GM21526 (cell line): Measurements from ENCODE around the gene C1QC.

Experiments used
- ATAC-seq: cut with Tn5 transposase; IDR thresholded peaks from one replicate; pipeline ENCODE4 v1.9.1; 2021; ENCODE audit warnings: moderate library complexity; ENCODE audit not compliant: unreplicated experiment, low FRiP score

Gene C1QC

GRCh38 chr1:22643381-22643780, at the start of gene C1QC:
TSS of gene C1QC (plus strand) at chr1:22643633. CDS start at chr1:22644024, 391 bp downstream.
- ATAC-seq: no peak

GRCh38 chr1:22594396-22594795, 49.0 kb upstream of the C1QC start:
- no peak for ATAC-seq

- no peak for ATAC-seq
Observed at GRCh38 chr1:22595108-22595507, 48.3 kb upstream of the C1QC start.

DNA sequence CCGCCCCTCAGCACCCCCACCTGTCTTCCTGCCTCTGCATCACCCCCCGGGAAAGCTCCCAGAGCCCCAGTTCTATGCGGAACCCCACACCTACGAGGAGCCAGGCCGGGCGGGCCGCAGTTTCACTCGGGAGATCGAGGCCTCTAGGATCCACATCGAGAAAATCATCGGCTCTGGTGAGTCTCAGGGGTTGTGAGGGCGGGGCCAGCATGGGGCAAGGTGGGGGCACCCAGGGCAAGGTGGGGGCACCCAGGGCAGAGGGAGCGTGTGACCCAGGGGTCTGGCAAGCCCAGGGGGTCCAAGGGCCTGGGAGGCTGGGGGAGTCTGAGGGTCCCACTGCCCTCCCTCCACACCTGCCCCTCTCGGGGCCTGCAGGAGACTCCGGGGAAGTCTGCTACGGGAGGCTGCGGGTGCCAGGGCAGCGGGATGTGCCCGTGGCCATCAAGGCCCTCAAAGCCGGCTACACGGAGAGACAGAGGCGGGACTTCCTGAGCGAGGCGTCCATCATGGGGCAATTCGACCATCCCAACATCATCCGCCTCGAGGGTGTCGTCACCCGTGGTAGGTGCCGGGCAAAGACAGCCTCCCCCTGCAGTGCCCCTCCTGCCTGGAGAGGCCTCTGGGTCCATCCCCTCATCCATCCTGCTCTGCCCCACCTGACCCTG, 46.0 kb upstream of the C1QC start:
- no peak for ATAC-seq

- no peak for ATAC-seq
Observed at GRCh38 chr1:22597996-22598395, 45.4 kb upstream of the C1QC start.

DNA sequence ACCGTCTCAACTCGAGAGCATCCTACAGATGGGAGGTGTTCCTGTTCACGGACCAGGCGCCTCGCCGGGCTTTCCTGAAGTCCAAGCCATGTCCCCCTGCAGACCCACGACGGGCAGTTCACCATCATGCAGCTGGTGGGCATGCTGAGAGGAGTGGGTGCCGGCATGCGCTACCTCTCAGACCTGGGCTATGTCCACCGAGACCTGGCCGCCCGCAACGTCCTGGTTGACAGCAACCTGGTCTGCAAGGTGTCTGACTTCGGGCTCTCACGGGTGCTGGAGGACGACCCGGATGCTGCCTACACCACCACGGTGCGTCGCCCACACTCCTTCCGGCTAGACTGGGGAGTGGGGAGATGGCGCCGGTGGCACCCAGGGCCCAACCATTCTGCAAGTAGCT, 44.7 kb upstream of the C1QC start:
- no peak for ATAC-seq

GRCh38 chr1:22600071-22600816, 43.2 kb upstream of the C1QC start:
- ATAC-seq: no peak

DNA sequence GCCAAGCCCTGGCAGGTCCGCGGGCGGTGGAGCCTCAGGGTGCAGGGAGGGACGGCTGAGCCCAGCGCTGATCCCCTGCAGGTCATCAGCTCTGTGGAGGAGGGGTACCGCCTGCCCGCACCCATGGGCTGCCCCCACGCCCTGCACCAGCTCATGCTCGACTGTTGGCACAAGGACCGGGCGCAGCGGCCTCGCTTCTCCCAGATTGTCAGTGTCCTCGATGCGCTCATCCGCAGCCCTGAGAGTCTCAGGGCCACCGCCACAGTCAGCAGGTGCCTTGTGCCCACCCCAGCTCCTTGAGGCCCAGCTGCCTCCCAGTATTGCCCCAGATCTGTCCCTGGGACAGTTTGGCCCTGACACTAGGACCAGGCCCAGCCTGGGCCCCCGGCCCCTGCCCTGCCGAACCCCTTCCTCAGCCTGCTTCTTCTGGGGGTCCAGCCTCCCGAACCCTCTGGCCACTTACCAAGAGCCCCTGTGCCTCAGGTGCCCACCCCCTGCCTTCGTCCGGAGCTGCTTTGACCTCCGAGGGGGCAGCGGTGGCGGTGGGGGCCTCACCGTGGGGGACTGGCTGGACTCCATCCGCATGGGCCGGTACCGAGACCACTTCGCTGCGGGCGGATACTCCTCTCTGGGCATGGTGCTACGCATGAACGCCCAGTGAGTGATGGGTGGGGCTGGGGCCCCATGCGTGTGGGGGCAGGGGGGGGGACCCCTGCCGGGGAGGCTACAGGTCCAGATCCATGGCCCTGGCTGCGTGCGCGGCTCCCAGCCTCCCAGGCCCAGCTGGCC, 42.4 kb upstream of the C1QC start:
- ATAC-seq: no peak

DNA sequence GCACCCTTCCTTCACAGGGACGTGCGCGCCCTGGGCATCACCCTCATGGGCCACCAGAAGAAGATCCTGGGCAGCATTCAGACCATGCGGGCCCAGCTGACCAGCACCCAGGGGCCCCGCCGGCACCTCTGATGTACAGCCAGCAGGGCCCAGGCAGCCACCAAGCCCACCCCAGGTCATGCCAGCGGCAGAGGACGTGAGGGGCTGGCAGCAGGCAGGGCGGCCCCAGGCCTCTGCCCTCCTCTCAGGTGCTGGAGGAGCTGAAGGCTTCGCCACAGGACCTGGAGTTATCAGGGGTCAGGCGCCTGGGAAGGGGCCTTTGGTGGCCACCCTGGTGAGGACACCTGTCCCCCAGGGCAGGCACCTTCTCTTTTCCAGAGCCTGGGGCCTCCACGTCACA, 41.8 kb upstream of the C1QC start:
- ATAC-seq: no peak

- no peak for ATAC-seq
Observed at GRCh38 chr1:22602060-22602740, 41.2 kb upstream of the C1QC start.

DNA sequence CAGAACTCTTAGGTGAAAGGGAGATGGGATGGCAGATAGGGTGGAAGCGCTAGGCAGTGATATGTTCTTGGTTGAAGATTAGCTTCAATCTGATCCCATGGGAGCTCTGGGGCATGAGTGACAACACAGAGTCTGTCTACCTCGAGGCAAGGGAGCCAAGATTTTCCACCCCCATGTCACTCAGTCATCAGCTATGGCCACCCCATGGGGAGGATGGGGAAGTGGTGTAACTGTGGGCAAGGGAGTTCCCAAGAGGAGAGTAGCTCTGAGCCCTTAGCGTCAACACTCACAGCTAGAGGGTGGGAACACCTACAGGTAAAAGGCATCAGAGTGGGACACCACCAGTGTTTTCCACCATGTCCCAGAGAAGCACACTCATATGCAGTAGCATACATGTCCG, 37.3 kb upstream of the C1QC start:
- ATAC-seq: no peak

DNA sequence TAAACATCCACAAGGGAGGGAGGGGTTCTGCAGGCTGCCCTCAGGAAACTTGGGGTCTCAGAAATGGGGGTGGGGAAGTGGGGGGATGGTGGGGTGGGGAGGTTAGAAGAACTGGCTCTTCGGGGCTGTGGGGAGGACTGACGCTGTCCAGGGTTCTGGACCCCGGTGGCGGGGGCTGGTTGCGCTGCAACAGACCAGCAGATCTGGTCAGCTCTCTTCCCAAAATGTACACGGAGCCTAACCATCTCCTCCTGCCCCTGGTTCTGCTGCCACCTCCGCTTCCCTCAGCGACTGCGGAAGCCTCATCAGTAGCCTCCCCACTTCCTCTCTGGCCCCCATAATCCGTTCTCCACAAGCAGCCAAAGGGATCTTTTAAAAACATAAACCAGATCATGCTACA, 36.3 kb upstream of the C1QC start:
- no peak for ATAC-seq

GRCh38 chr1:22608361-22608760, 35.1 kb upstream of the C1QC start:
- ATAC-seq: no peak

DNA sequence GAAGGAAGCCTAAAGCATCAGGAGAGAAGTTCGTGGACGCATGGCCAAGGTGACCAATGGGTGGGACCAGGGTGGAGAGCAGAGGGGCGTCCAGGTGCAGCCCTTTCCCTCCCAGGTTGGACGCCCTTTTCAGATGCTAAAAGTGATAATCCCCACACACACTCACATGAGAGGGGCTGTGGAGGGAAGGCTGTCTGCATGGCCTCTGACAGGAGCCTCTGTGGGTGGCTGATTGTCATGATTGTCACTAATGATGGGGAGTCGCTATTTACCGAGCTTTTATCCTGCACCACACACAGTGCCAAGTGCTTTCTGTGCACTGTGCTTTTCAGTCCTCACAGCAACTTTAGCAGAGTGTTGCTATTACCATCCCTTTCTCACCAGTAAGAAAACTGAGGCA, 34.1 kb upstream of the C1QC start:
- ATAC-seq: no peak

- no peak for ATAC-seq
Observed at GRCh38 chr1:22611530-22611947, 31.9 kb upstream of the C1QC start.

- ATAC-seq: no peak
Observed at GRCh38 chr1:22612671-22613571, 30.5 kb upstream of the C1QC start.

DNA sequence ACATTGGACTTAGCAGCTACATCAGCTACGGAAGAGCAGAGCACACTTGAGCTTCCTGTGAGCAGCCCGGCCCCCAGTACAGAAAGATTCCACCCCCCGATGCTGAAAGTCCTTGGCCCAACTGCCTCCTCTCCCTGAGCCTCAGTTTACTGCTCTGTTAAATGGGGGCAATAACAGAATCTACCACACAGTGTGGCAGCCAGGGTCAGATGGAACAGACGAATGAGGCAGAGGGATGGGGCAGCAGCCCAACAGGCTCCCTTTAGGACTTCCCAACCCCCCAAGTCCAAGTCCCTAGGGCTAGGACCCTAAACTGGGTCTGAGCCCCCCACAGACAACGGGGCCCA, 29.9 kb upstream of the C1QC start:
- ATAC-seq: no peak

- no peak for ATAC-seq
Observed at GRCh38 chr1:22613951-22614350, 29.5 kb upstream of the C1QC start.

GRCh38 chr1:22615886-22616285, 27.5 kb upstream of the C1QC start:
- ATAC-seq: no peak

- ATAC-seq: no peak
Observed at GRCh38 chr1:22616571-22616970, 26.9 kb upstream of the C1QC start.
